HG03439 (cell line): ENCODE results near the gene IKBKG.
"Not testable (repeated sequence)": the region's sequence is repeated elsewhere in the genome, so short reads cannot be mapped to it uniquely, and the experiment has no call there.

Source experiments
- ATAC-seq: cut with Tn5 transposase; IDR thresholded peaks from one replicate; pipeline ENCODE4 v1.9.1; 2021; ENCODE audit warnings: mild to moderate bottlenecking, moderate library complexity; ENCODE audit not compliant: unreplicated experiment

IKBKG gene

DNA sequence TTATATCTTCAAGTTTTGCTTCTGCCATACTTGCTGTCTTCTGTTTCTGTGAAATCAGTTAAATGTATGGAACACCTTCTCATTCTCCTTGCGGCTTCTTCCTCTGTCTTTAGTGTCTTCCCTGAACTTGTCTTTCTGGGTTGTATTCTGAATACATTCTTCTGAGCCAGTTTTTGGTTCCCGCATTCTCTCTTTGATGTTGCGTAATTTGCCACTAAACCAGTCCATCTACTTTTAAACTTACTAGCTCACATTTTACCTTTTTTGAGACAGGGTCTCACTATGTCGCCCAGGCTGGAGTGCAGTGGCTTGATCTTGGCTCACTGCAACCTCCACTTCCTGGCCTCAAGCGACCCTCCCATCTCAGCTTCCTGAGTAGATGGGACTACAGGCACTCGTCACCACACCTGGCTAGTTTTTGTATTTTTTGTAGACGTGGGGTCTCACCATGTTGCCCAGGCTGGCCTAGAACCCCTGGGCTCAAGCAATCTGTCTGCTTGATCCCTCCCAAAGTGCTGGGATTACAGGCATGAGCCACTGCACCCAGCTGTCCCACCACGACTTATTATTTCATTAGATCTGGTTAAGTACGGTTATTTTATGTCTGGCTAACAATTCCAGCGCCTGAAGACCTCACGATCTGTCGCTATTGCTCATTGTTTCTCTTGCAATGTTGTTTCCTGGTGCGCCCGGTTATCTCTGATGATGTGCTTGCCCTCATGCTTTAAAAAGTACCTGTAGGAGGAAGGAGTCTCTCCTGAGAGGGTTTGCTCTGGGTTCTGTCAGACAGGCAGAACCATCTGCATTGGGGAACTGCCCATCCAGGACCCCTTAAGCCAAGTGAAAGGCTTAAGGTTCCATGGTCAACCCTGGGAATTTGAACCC, 21.6 kb upstream of the IKBKG start:
- ATAC-seq = no peak

DNA sequence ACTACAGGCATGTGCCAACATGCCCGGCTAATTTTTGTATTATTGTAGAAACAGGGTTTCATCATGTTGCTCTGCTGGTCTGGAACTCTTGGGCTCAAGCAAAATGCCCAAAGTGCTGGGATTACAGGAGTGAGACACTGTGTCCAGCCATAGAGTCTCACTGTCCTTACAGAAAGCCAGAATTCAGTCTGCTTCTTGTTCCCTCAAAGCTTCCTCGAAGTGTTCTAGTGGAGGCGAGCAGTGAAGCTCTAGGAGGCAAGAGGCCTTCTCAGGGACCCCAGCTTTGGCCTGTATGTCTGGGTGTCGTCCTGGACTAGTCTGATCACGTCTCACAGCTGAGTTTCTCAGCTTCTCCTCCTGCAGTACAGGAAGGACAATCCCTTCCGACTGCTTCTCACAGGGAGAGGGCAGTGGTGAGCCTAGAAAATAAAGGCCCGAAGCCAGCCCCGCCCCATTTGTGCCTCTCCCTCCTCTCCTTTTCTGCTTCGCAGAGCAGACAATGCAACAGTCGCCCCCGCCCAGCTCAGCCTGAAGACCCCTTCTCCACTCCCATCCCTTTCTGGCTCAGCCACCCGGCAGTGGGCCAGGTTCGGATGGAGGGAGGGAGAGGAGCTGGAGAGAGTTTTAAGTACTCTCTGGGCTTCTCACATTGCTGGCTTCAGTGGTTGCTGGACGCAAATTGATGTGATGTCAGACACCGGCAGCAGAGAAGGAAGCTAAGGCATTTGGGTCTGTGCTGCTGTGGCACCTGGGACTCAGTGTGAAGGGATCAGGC, 20.3 kb upstream of the IKBKG start:
- peak; percentile 89 for ATAC-seq

DNA sequence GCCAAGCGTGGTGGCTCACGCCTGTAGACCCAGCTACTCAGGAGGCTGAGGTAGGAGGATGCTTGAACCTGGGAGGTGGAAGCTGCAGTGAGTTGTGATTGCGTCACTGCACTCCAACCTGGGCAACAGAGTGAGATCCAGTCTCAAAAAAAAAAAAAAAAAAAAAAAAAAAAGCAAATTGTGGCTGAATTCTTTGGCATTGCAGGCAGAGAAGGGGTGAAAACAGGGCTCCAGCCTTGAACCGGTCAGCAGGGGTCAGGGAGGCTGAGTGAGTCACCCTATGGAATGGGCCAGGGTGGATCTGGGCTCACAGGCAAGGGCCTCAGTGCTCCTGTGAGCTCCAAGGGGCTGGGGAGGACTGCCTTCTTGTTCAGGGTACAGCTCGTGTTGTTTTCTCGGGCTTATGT, 18.2 kb upstream of the IKBKG start:
- ATAC-seq = no peak

DNA sequence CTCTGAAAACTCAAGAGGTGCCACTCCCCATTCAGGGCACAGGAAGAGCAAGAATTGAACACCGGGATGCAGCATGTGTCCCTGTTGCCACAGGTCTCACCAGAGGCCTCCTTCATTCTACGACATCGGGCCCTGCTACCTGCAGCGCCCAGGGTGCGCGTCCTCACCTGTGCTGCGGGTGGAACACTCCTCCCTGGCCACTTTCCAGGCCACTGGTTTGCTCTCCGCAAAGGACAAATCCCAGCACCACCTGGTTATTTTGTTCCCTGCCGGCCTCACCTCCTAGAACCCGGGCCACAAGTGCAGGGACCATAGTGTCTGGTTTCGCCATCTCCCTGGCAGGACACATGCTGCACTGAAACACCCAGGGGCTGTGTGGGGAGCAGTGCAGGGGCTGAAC, 17.1 kb upstream of the IKBKG start:
- ATAC-seq = no peak

DNA sequence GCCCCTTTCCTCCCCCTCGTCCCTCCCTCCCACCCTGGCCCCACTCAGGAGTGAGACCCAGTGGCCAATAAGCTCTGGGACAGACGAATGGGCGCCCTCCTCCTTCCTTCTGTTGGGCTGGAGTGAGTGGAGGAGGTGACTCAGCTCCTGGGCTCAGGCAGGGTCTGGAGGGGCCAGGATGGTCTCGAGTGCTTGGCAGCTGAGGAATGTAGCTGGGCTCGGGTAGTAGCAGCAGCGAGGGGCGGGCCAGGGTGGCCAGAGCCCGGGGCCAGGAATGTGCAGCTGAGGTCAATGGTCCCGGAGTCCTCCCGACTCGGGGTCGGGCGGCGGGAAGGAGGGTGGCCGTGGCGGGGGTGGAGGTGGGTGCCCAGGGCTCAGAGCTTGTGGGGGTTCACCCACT, 15.8 kb upstream of the IKBKG start:
- no peak for ATAC-seq

DNA sequence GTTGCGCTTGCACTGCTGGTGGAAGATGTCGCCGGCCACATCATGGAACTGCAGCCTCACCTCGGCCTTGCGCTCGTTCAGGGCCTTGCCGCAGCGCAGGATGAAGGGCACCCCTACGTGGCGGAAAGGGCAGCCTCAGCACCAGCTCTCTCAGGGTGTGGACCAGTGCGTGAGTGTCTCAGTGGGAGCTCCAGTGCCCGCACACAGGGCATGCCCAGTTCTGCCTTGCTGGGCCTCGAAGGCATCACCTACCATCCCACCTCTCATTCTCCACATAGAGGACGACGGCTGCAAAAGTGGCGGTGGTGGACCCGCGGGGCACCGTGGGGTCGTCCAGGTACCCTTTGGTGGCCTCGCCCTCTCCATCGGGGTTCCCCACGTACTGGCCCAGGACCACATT, 14.7 kb upstream of the IKBKG start:
- no peak for ATAC-seq

DNA sequence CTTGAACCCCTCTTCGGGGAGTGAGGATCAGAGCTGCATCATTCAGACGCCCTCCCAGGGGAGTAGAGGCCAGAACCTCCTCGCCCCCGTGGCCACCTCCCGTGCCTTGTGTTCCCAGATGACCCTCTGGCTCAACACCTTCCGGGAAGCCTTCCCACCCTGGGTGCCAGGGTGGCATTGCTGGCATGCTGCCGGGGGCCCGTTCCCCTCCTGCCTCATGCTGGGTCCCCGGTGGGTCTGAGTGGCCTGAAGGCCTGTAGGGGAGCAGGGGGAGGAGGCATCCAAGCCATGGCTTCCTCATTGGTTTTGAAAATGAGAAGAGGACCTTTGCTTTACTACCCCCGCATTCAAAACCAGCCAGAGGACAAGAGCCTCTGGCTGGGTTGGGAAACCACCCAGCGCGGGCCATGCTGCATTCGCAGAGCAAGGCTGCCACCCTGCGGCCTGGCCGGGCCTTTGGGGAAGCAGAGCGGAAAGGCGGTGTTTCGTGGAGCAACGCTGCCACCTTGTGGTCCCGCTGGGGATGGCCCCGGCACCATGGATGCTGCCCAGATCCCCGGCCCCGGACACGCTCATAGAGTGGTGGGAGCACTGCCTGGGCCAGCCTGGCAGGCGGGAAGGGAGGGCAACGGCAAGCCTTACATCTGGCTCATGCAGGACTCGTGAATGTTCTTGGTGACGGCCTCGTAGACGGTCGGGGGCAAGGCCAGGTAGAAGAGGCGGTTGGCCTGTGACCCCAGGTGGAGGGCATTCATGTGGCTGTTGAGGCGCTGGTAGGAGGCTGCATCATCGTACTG, 12.7 kb upstream of the IKBKG start:
- no peak for ATAC-seq

DNA sequence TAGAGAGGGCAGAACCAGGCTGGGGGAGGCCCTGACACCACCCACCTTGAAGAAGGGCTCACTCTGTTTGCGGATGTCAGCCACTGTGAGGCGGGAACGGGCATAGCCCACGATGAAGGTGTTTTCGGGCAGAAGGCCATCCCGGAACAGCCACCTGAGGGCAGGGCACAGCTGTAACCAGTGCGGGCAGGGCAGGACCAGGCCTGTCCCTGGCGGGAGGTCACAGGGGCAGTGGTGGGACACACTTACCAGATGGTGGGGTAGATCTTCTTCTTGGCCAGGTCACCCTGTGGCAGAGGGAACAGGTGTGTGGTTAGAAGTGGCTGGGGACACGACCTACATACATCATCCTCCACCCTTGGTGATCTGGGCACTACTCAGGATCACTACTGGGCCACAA, 11.5 kb upstream of the IKBKG start:
- ATAC-seq = no peak

DNA sequence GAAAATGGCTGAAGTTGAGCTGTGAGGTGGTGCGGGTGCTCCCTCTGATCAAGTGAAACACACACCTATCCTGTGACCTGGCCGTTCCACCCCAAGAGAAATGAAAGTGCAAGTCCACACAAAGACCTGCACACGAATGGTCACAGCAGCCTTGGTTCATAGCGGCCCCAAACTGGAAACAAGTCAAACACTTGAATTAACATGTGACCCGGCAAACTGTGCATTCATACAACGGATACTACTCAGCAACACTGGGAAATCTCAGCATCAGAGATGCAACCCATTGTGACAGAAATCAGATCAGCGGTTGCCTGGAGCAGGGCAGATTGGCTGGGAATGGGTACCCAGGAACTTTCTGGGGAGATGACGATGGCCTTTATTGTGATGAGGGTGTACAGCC, 8.3 kb upstream of the IKBKG start:
- no peak for ATAC-seq

DNA sequence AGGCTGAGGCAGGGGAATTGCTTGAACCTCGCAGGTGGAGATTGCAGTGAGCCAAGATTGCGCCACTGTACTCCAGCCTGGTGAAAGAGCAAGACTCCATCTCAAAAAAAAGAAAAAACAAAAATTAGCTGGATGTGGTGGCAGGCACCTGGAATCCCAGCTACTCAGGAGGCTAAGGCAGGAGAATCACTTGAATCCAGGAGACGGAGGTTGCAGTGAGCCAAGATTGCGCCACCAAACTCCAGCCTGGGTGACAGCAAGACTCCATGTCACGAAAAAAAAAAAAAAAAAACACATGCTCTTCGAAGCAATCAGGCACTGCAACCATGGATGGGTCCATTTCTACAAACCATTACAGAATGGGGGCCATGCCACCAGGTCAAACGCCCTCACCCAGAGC, 7.1 kb upstream of the IKBKG start:
- not testable (repeated sequence) for ATAC-seq

DNA sequence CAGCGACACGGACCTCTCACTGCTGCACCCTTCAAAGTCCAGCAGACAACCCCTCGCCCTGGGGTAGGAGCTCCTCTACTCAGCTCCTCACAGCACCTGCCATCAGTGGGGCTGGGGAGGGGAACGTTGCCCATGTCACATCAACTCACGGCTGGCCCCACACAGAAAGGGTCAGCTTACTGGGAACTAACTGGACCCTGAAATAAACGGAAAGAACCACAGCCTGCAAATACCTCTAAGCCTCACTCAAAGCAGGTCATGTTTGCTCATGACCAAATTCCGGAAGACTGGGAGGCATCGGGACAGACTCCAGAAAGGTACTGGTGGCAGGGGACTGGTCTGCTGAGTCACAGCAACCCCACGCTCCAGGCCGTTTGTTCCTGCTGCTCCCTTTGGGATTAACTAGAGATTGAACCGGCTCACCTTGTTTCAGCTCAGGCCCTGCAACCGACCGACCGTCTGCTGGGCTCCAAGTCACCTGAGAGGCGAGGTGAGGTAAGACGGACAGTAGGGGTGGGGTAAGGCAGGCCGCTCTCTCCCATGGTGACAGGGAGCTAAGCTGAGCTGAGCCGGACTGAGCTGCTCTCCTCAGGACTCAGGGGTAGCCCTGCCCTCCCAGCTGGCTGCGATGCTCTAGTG, 6.4 kb upstream of the IKBKG start:
- ATAC-seq = no peak

DNA sequence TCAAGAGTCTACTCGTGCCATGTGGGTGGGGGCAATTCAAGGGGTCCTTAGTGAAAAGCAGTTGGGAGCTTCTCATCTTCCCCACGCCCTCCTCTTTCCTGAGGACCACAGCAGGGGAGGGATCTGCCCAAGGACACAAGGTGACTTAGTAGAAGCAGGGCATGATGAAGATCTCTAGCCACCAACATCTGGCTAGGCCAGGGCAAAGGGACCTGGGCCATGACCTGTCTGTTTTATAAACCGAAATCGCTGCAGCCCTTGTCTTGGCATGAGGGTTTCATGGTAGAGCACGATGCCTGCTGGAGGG, 5.9 kb upstream of the IKBKG start:
- no peak for ATAC-seq

DNA sequence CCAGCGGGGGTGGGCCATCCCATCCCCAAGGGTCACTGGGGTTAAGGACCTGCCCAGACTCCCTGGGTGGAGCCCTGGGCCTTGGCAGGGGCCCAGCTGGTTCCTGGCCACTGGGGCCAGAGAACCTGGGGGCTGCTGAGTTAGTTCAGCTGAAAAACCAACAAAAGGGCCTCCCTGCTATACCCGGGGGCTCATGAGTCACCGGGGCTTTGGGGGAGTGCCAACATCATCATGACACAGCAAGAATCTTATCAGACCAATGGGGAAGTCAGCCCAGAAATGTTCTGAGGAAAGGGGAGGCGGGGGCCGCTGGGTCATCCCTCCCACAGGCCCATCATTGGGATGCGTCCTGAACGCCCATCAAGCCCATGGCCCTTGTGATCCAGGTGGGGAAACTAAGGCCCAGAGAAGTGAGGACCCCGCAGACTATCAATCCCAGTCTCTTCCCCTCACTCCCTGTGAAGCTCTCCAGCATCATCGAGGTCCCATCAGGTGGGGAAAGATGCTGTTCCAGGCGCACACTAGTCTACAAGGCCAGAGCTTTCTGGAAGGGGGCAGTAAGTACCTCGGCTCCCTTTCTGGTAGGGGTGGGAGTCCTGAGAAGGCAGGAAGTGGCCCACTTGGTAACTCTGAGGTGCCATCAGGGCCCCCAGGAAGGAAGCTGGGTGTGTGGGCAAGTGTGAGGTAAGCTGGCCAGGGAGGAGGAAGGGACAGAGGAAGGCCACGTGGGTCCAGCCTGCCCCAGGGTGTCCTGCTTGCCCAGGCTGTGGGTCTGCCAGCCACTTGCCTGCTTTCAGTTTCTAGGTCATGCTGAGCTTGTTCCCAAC, 5.3 kb upstream of the IKBKG start:
- no peak for ATAC-seq

DNA sequence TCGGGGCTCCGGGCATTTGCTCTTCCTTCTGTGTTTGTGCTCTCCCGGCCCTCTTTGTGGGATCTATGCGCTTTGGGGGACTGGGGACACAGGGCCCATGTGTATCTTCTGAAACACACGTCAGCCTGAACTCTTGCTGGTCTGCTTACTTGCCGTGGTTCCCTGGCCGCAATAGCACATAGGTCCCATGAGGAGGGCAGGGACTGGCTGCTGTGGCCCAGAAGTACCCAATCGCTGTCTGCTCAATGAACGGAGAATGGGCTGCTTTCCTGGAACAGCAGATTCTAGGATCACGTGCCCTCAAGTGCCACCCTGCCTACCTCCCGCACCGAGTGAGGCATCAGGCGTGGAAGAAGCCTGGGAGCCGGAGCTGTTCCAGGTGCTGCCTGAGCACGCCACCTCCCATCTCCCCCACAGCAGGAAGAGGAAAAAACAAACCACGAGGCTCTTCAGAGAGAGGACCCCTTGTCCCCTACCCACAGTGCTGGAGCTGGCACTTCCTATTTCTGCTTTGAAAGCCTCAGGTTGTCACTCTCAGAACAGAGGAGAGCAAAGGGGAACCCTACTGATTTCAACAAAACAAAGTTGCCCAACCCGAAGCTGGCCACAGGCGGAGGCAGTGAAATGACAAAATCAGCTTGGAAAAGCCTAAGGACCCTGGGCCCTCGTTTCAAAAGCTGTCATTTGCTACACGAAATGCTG, 4.5 kb upstream of the IKBKG start:
- ATAC-seq = no peak

DNA sequence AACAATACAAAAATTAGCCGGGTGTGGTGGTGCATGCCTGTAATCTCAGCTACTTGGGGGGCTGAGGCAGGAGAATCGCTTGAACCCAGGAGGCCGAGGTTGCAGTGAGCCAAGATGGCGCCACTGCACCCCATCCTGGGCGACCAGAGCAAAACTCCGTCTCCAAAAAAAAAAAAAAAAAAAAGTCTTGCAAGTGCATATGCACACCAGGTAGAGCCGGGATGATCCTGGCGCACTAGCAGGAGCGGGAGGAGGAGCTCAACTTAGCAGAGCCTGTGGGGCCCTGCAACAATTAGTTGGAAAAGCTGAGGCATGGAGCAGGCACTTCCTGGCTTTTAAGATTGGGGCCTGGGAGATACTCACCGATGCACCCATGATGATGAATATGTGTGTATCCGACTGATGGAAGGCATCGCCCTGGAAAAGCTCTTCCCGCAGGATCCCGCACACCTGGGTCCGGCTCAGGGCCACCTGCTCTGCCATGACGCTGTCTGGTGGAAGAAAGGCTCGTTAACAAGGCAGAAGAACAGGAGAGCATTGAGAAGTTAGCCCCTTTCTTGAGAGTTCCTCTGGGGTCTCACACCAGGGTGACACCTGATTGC, 1.6 kb upstream of the IKBKG start:
- no peak for ATAC-seq

DNA sequence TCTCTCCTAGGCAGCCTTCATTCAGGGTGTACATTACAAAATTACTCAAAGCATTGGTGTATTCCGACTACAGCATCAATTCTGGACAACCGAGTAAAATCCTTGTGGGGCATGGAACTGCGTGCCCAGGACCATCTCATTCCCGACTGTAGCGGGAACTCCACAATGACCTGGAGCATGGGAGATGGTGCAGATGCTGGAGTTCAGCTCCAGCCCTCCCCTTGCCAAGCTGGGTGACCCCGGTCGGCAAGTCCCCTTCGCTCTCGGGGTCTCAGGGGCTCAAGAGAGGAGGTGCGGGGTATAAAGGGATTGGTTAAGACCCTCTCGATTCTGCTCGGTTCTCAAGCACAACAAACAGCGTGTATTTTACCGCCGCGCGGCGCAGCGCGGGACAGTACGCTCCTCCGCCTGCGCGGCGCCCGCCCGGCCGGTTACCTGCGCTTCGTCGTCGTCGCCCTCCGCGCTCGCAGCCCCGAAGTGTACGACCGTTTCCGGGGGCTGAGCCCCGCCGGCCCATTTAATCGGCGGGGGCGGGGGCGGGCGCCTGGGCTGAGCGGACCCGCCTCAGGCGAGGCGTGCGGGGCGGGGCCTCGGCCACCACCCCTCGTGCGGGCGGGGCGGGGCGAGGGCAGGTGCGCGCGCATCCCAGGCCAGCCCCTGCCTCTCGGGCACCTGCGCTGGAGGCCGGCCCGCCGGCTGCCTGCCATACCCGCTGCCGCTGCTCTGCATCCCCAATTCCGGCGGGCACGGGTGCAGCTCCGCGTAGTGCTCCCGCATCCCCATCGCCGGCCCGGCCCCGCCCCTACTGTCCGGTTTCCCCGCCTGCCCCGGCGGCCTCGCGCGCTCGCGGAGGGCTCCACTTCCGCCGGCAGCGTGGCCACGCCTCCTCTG, 821 bp upstream of the IKBKG start, which contains the start of gene G6PD:
TSS of gene G6PD (minus strand) at position 493 of the 891 bp plus-strand sequence. CDS start 691 bp downstream, outside the sequence.
- peak; percentile 59 for ATAC-seq

DNA sequence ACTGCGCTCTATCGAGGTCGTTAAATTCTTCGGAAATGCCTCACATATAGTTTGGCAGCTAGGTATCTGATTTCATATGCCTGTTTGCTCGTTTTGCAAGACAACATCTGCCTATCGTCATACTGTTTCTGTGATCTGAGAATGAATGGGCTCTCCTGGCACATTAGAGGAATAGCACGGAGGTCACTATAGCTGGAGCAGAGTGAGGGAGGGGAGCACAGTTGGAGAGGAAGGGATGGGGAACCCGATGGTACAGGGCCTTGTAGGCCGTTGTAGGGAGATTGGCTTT, 552 bp downstream of the IKBKG start:
- ATAC-seq = no peak

DNA sequence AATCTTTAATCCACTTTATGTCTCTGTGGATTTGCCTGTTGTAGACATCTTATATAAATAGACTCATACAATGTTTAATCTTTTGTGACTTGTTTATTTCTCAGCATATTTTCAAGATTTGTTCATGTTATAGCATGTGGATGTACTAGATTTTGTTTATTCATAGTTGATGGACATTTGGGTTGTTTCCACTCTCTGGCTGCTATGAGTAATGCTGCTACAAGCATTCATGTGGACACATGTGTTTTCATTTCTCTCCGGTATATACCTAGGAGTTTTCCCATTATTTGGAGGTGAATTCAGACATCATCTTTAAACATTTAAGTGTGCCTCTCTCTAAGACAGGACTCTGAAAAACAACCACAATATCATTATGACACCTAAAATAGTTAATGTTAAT, 2.3 kb downstream of the IKBKG start:
- ATAC-seq = no peak
